Smooth muscle cell (in vitro differentiated cells): ENCODE results near the gene THEMIS2. TPM values are rescaled to one million over a fixed set of nuclear protein-coding genes. Genes with fewer than 3 reads are reported as not detected.

Source experiments
- DNase-seq: peaks from one replicate; lab custom pipeline; 2025; ENCODE audit not compliant: unreplicated experiment; lab: John Stamatoyannopoulos, UW
- H2AFZ ChIP-seq: fragments of 200-600 bp; sonication (generic); 2 replicates; pipeline ENCODE4 v1.6.0; 2016; ENCODE audit warnings: antibody characterized with exemption, low read depth, mild to moderate bottlenecking
- H3F3A ChIP-seq: fragments of 200-600 bp; sonication (generic); 2 replicates; pipeline ENCODE4 v1.6.0; 2017; ENCODE audit warnings: antibody characterized with exemption, low read depth
- H3K27ac ChIP-seq: fragments of 200-600 bp; sonication (generic); 2 replicates; pipeline ENCODE4 v1.5.1; 2016; ENCODE audit warnings: low read depth, mild to moderate bottlenecking
- H3K27me3 ChIP-seq: fragments of 200-600 bp; sonication (generic); 2 replicates; pipeline ENCODE4 v1.6.1; 2016; ENCODE audit warnings: low read depth, mild to moderate bottlenecking
- H3K36me3 ChIP-seq: fragments of 200-600 bp; sonication (generic); 2 replicates; pipeline ENCODE4 v1.5.1; 2016; ENCODE audit warnings: low read depth
- H3K4me1 ChIP-seq: fragments of 200-600 bp; sonication (generic); 2 replicates; pipeline ENCODE4 v1.5.1; 2016; ENCODE audit warnings: low read depth
- H3K4me2 ChIP-seq: fragments of 200-600 bp; sonication (generic); 2 replicates; pipeline ENCODE4 v1.6.0; 2016; ENCODE audit warnings: mild to moderate bottlenecking
- H3K4me3 ChIP-seq: fragments of 200-600 bp; sonication (generic); 2 replicates; pipeline ENCODE4 v1.5.1; 2016; ENCODE audit warnings: mild to moderate bottlenecking
- H3K79me2 ChIP-seq: fragments of 200-600 bp; sonication (generic); 2 replicates; pipeline ENCODE4 v1.6.0; 2016; ENCODE audit warnings: low read depth, mild to moderate bottlenecking
- H3K9ac ChIP-seq: fragments of 200-600 bp; sonication (generic); 2 replicates; pipeline ENCODE4 v1.6.0; 2016; ENCODE audit warnings: low read depth
- H3K9me3 ChIP-seq: fragments of 200-600 bp; sonication (generic); replicated peaks from 2 replicates; pipeline ENCODE4 v1.5.1; 2016; ENCODE audit warnings: low read depth
- H4K20me1 ChIP-seq: fragments of 200-600 bp; sonication (generic); 2 replicates; pipeline ENCODE4 v1.6.0; 2016; ENCODE audit warnings: low read depth
- WGBS: methylation state at CpG from one replicate; pipeline ENCODE4 v1.1.7; 2016; ENCODE audit warnings: low lambda C conversion rate; 5-methylcytosine and 5-hydroxymethylcytosine counted together
- polyA plus RNA-seq: library from polyadenylated mRNA; unstranded; fragments of >200 nt; fragmentation: Nextera tagmentation; extraction: Ambion mirVana; gene quantifications from 2 replicates; pipeline ENCODE4 v1.2.1, GENCODE V29; 2016
- total RNA-seq: library from RNA; depleted of rRNA; stranded (reverse); fragments of >200 nt; gene quantifications from 2 replicates; pipeline ENCODE4 v1.2.3, GENCODE V29; 2014
- TF ChIP-seq, protein P1 (sequence below): fragments of 200-600 bp; sonication (generic); IDR thresholded peaks from 2 replicates; pipeline ENCODE4 v1.5.1; 2017; ENCODE audit warnings: borderline replicate concordance, mild to moderate bottlenecking, antibody characterized with exemption; ENCODE audit not compliant: insufficient read depth, poor library complexity, severe bottlenecking

Gene THEMIS2
- total and polyA plus RNA-seq, 2 experiments from 2014 or later: 1.6 to 4.6 TPM

DNA sequence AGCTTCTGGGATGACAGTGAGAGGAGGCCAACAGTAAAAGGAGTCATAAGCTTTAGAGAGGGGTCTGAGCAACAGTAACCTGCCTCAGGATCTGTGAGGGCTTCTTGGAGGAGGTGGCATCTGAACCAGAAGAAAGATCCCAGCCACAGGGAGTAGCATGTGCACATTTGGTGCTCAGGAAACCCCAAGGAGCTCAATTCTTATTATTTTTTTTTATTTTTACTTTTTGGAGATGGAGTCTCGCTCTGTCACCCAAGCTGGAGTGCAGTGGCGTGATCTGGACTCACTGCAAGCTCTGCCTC is 4.7 kb downstream of the THEMIS2 start:
- H3K4me1 ChIP-seq: no peaks in the 10 kb centered on the region
- no peak overlapping the region for H3K4me2 ChIP-seq
- no peaks in the 10 kb centered on the region for H3K9me3 ChIP-seq
- no peak for DNase-seq
- H3F3A ChIP-seq: no peaks in the 10 kb centered on the region
- 100% methylated on average over 2 of the region's 2 CpGs for WGBS
- no peak overlapping the region for H3K27ac ChIP-seq
- no peaks in the 10 kb centered on the region for H3K79me2 ChIP-seq
- no peak overlapping the region for H3K4me3 ChIP-seq
- no peak overlapping the region for H2AFZ ChIP-seq
- no peaks in the 10 kb centered on the region for H4K20me1 ChIP-seq
- TF ChIP-seq, protein P1, sequence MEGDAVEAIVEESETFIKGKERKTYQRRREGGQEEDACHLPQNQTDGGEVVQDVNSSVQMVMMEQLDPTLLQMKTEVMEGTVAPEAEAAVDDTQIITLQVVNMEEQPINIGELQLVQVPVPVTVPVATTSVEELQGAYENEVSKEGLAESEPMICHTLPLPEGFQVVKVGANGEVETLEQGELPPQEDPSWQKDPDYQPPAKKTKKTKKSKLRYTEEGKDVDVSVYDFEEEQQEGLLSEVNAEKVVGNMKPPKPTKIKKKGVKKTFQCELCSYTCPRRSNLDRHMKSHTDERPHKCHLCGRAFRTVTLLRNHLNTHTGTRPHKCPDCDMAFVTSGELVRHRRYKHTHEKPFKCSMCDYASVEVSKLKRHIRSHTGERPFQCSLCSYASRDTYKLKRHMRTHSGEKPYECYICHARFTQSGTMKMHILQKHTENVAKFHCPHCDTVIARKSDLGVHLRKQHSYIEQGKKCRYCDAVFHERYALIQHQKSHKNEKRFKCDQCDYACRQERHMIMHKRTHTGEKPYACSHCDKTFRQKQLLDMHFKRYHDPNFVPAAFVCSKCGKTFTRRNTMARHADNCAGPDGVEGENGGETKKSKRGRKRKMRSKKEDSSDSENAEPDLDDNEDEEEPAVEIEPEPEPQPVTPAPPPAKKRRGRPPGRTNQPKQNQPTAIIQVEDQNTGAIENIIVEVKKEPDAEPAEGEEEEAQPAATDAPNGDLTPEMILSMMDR: no peak
- H3K27me3 ChIP-seq: no peaks in the 10 kb centered on the region
- H3K9ac ChIP-seq: no peak overlapping the region
- H3K36me3 ChIP-seq: no peaks in the 10 kb centered on the region

DNA sequence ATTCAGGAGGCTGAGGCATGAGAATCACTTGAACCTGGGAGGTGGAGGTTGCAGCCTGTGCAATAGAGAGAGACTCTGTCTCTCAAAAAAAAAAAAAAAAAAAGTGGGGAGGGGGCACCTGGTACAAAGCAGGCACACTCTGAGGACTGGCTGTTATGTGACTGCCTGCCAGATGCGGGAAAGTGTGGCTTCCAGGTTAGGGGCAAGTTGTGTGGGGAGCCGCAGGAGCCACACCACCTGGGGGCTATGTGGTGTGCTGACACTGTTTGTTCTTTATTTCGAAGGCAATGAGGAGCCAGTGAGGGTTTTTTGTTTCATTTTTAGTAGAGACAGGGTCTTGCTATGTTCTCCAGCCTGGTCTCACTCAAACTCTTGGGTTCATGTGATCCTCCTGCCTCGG is 5.7 kb downstream of the THEMIS2 start:
- no peak overlapping the region for H3K27ac ChIP-seq
- TF ChIP-seq, protein P1: no peak
- H3K9ac ChIP-seq: no peak overlapping the region
- no peak overlapping the region for H2AFZ ChIP-seq
- no peak overlapping the region for H3K4me2 ChIP-seq
- H3K36me3 ChIP-seq: no peaks in the 10 kb centered on the region
- no peaks in the 10 kb centered on the region for H3K4me1 ChIP-seq
- H4K20me1 ChIP-seq: no peaks in the 10 kb centered on the region
- no peaks in the 10 kb centered on the region for H3F3A ChIP-seq
- no peak overlapping the region for H3K4me3 ChIP-seq
- WGBS: 79% methylated on average over 4 of the region's 4 CpGs
- H3K27me3 ChIP-seq: no peaks in the 10 kb centered on the region
- no peaks in the 10 kb centered on the region for H3K79me2 ChIP-seq
- H3K9me3 ChIP-seq: no peaks in the 10 kb centered on the region
- no peak for DNase-seq

DNA sequence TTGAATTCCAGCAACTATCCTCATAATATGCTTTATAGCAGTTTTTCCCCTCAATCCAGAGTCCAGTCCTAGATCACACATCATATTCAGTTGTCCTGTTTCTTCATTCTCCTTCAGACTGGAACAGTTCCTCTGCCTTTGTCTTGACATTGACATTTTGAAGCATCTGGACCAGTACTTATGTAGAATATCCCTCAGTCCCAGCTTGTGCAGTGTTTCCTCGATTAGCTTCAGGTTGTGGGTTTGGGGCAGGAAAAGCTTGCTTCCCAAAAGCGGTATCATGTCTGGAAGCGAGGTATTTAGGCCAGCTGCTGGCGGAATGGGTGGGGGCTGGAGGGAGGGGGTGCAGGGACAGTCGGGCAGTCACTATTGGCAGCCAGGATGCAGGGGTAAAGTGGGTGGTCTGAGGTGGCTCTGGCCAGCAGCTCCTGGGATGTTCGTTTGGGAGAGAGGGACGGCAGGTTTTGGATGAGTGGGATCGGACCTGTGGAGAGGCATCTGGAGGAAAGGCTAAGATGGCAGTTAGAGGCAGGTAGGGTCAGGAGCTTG is 6.5 kb downstream of the THEMIS2 start:
- DNase-seq: no peak
- H3K27ac ChIP-seq: no peak overlapping the region
- 87% methylated on average over 7 of the region's 8 CpGs for WGBS
- H3K4me2 ChIP-seq: no peak overlapping the region
- H2AFZ ChIP-seq: no peak overlapping the region
- no peaks in the 10 kb centered on the region for H3F3A ChIP-seq
- no peaks in the 10 kb centered on the region for H3K79me2 ChIP-seq
- no peaks in the 10 kb centered on the region for H3K27me3 ChIP-seq
- H3K4me3 ChIP-seq: no peak overlapping the region
- no peaks in the 10 kb centered on the region for H4K20me1 ChIP-seq
- H3K36me3 ChIP-seq: no peaks in the 10 kb centered on the region
- no peaks in the 10 kb centered on the region for H3K9me3 ChIP-seq
- no peak overlapping the region for H3K9ac ChIP-seq
- TF ChIP-seq, protein P1: no peak
- H3K4me1 ChIP-seq: no peaks in the 10 kb centered on the region

DNA sequence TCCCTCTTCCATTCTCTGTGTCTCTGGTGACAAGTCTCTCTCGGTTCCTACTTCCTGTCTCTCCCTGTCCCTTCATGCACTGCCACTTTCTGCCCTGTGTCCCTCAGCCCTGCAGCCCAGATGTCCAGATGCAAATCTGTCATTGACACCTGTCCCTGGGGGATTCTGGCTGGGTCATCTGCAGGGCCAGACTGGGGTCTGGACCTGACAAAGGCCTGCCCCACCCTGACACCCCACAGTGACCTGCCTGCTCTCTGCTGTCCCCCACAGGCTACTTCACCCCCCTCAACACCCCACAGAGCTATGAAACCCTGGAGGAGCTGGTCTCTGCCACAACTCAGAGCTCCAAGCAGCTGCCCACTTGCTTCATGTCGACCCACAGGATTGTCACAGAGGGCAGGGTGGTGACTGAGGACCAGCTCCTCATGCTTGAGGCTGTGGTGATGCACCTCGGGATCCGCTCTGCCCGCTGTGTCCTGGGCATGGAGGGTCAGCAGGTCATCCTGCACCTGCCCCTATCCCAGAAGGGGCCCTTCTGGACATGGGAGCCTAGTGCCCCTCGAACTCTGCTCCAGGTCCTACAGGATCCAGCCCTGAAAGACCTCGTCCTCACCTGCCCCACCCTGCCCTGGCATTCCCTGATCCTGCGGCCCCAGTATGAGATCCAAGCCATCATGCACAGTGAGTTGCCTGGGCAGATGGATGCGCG is 7.2 kb downstream of the THEMIS2 start:
- Histone ChIP-seq H3K4me1 (no peaks in the 10 kb centered on the region), H3K36me3 (no peaks in the 10 kb centered on the region), H3F3A (no peaks in the 10 kb centered on the region), H3K27ac (no peak overlapping the region), H3K4me3 (no peak overlapping the region), H3K4me2 (no peak overlapping the region), H3K9me3 (no peaks in the 10 kb centered on the region), H4K20me1 (no peaks in the 10 kb centered on the region), H2AFZ (no peak overlapping the region), H3K79me2 (no peaks in the 10 kb centered on the region), H3K9ac (no peak overlapping the region), H3K27me3 (no peaks in the 10 kb centered on the region)
- no peak for DNase-seq
- TF ChIP-seq, protein P1: no peak
- WGBS: 96% methylated on average over 10 of the region's 10 CpGs
